Measurements from ENCODE around the gene SIK1.

SIK1 gene

GRCh38 chr21:43367859-43368258 lies 59.1 kb downstream of the SIK1 start:
- H3K27ac ChIP-seq, result no peak overlapping the region
- no peak overlapping the region for H3K4me3 ChIP-seq (ENCODE audit: low read depth, low read length)
- no peak for DNase-seq
- TF ChIP-seq CTCF (IDR thresholded peaks at IDR 0.05; ENCODE audit: low read depth, low read length), result no peak
- no peaks in the 10 kb centered on the region for H3K9me3 ChIP-seq (ENCODE audit: severe bottlenecking)
- no peaks in the 10 kb centered on the region for H3K27me3 ChIP-seq (ENCODE audit: insufficient read depth, low read depth, severe bottlenecking)
- H3K36me3 ChIP-seq, result no peaks in the 10 kb centered on the region

GRCh38 chr21:43367296-43367695 lies 59.6 kb downstream of the SIK1 start:
- H3K36me3 ChIP-seq, result no peaks in the 10 kb centered on the region
- TF ChIP-seq CTCF (IDR thresholded peaks at IDR 0.05; ENCODE audit: low read depth, low read length), result no peak
- no peaks in the 10 kb centered on the region for H3K9me3 ChIP-seq (ENCODE audit: severe bottlenecking)
- no peak for DNase-seq
- no peaks in the 10 kb centered on the region for H3K27me3 ChIP-seq (ENCODE audit: insufficient read depth, low read depth, severe bottlenecking)
- no peak overlapping the region for H3K4me3 ChIP-seq (ENCODE audit: low read depth, low read length)
- no peak overlapping the region for H3K27ac ChIP-seq

GRCh38 chr21:43366656-43367055 lies 60.3 kb downstream of the SIK1 start:
- H3K9me3 ChIP-seq (ENCODE audit: severe bottlenecking), result no peaks in the 10 kb centered on the region
- H3K27ac ChIP-seq, result no peak overlapping the region
- no peak overlapping the region for H3K4me3 ChIP-seq (ENCODE audit: low read depth, low read length)

GRCh38 chr21:43365611-43366426 lies 61.1 kb downstream of the SIK1 start:
- H3K27me3 ChIP-seq (ENCODE audit: insufficient read depth, low read depth, severe bottlenecking), result no peaks in the 10 kb centered on the region
- no peak for DNase-seq

More at GRCh38 chr21:43366656-43367055, 60.3 kb downstream of the SIK1 start:
- no peaks in the 10 kb centered on the region for H3K36me3 ChIP-seq
- H3K27me3 ChIP-seq (ENCODE audit: insufficient read depth, low read depth, severe bottlenecking), result no peaks in the 10 kb centered on the region
- no peak for TF ChIP-seq CTCF (IDR thresholded peaks at IDR 0.05; ENCODE audit: low read depth, low read length)
- no peak for DNase-seq

GRCh38 chr21:43364851-43365424 lies 62.0 kb downstream of the SIK1 start:
- Histone ChIP-seq H3K27me3 (ENCODE audit: insufficient read depth, low read depth, severe bottlenecking) (no peaks in the 10 kb centered on the region), H3K4me3 (ENCODE audit: low read depth, low read length) (no peak overlapping the region), H3K9me3 (ENCODE audit: severe bottlenecking) (no peaks in the 10 kb centered on the region), H3K36me3 (no peaks in the 10 kb centered on the region), H3K27ac (peak overlapping the region; percentile 11; the same call in 1 of the 2 replicates)
- DNase-seq, result no peak
- no peak for TF ChIP-seq CTCF (IDR thresholded peaks at IDR 0.05; ENCODE audit: low read depth, low read length)

More at GRCh38 chr21:43365611-43366426, 61.1 kb downstream of the SIK1 start:
- Histone ChIP-seq H3K27ac (no peak overlapping the region), H3K36me3 (no peaks in the 10 kb centered on the region), H3K9me3 (ENCODE audit: severe bottlenecking) (no peaks in the 10 kb centered on the region), H3K4me3 (ENCODE audit: low read depth, low read length) (no peak overlapping the region)
- no peak for TF ChIP-seq CTCF (IDR thresholded peaks at IDR 0.05; ENCODE audit: low read depth, low read length)

Data from WERI-Rb-1 (cell line).